Smooth muscle cell (in vitro differentiated cells): Measurements from ENCODE around the gene LRRK1. TPM values are rescaled to one million over a fixed set of nuclear protein-coding genes. Genes with fewer than 3 reads are reported as not detected.

Experiments
- DNase-seq: peaks from one replicate; lab custom pipeline; 2025; ENCODE audit not compliant: unreplicated experiment; lab: John Stamatoyannopoulos, UW
- H2AFZ ChIP-seq: fragments of 200-600 bp; sonication (generic); 2 replicates; pipeline ENCODE4 v1.6.0; 2016; ENCODE audit warnings: antibody characterized with exemption, low read depth, mild to moderate bottlenecking
- H3F3A ChIP-seq: fragments of 200-600 bp; sonication (generic); 2 replicates; pipeline ENCODE4 v1.6.0; 2017; ENCODE audit warnings: antibody characterized with exemption, low read depth
- H3K27ac ChIP-seq: fragments of 200-600 bp; sonication (generic); 2 replicates; pipeline ENCODE4 v1.5.1; 2016; ENCODE audit warnings: low read depth, mild to moderate bottlenecking
- H3K27me3 ChIP-seq: fragments of 200-600 bp; sonication (generic); 2 replicates; pipeline ENCODE4 v1.6.1; 2016; ENCODE audit warnings: low read depth, mild to moderate bottlenecking
- H3K36me3 ChIP-seq: fragments of 200-600 bp; sonication (generic); 2 replicates; pipeline ENCODE4 v1.5.1; 2016; ENCODE audit warnings: low read depth
- H3K4me1 ChIP-seq: fragments of 200-600 bp; sonication (generic); 2 replicates; pipeline ENCODE4 v1.5.1; 2016; ENCODE audit warnings: low read depth
- H3K4me2 ChIP-seq: fragments of 200-600 bp; sonication (generic); 2 replicates; pipeline ENCODE4 v1.6.0; 2016; ENCODE audit warnings: mild to moderate bottlenecking
- H3K4me3 ChIP-seq: fragments of 200-600 bp; sonication (generic); 2 replicates; pipeline ENCODE4 v1.5.1; 2016; ENCODE audit warnings: mild to moderate bottlenecking
- H3K79me2 ChIP-seq: fragments of 200-600 bp; sonication (generic); 2 replicates; pipeline ENCODE4 v1.6.0; 2016; ENCODE audit warnings: low read depth, mild to moderate bottlenecking
- H3K9ac ChIP-seq: fragments of 200-600 bp; sonication (generic); 2 replicates; pipeline ENCODE4 v1.6.0; 2016; ENCODE audit warnings: low read depth
- H3K9me3 ChIP-seq: fragments of 200-600 bp; sonication (generic); replicated peaks from 2 replicates; pipeline ENCODE4 v1.5.1; 2016; ENCODE audit warnings: low read depth
- H4K20me1 ChIP-seq: fragments of 200-600 bp; sonication (generic); 2 replicates; pipeline ENCODE4 v1.6.0; 2016; ENCODE audit warnings: low read depth
- WGBS: methylation state at CpG from one replicate; pipeline ENCODE4 v1.1.7; 2016; ENCODE audit warnings: low lambda C conversion rate; 5-methylcytosine and 5-hydroxymethylcytosine counted together
- polyA plus RNA-seq: library from polyadenylated mRNA; unstranded; fragments of >200 nt; fragmentation: Nextera tagmentation; extraction: Ambion mirVana; gene quantifications from 2 replicates; pipeline ENCODE4 v1.2.1, GENCODE V29; 2016
- total RNA-seq: library from RNA; depleted of rRNA; stranded (reverse); fragments of >200 nt; gene quantifications from 2 replicates; pipeline ENCODE4 v1.2.3, GENCODE V29; 2014
- TF ChIP-seq, protein P1 (sequence below): fragments of 200-600 bp; sonication (generic); IDR thresholded peaks from 2 replicates; pipeline ENCODE4 v1.5.1; 2017; ENCODE audit warnings: borderline replicate concordance, mild to moderate bottlenecking, antibody characterized with exemption; ENCODE audit not compliant: insufficient read depth, poor library complexity, severe bottlenecking

LRRK1 gene
- total and polyA plus RNA-seq, 2 experiments from 2014 or later, result 1.1 to 1.6 TPM

DNA sequence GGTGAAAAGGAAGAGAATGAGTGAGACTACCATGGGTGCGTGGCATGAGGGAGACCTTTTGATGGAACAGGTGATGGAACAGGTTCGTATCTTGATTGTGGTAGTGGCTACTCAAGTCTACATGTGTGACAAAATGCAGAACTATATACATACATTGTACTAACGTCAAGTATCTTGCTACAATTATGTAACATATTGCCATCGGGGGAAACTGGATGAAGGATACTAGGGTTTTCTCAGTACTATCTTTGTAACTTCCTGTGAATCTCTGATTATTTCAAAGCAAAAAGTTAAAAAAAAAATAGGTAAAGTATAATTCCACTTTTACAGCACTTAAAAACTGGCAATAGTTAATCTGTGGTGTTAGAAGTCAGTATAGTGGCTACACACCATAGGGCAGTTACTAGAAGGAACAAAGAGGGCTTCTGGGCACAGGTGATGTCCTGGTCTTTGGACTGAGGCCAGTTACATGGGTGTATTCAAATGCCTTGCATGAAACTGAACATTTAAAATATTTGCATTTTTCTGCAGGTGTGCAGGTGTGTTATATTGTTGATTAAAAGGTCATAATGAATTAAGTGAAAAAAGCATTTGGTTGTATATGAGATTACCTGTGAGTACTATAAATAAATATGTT is 61.4 kb downstream of the LRRK1 start:
- WGBS, result 79% methylated on average over 4 of the region's 4 CpGs
- Histone ChIP-seq H3K36me3 (no peaks in the 10 kb centered on the region), H3K9ac (no peak overlapping the region), H3K4me1 (no peaks in the 10 kb centered on the region), H3F3A (no peaks in the 10 kb centered on the region), H3K79me2 (no peaks in the 10 kb centered on the region), H3K27ac (no peak overlapping the region), H3K27me3 (peaks cover 36% of the 10 kb centered on the region), H4K20me1 (no peaks in the 10 kb centered on the region), H3K9me3 (no peaks in the 10 kb centered on the region), H2AFZ (no peak overlapping the region), H3K4me2 (no peak overlapping the region), H3K4me3 (no peak overlapping the region)
- no peak for DNase-seq
- TF ChIP-seq, protein P1, sequence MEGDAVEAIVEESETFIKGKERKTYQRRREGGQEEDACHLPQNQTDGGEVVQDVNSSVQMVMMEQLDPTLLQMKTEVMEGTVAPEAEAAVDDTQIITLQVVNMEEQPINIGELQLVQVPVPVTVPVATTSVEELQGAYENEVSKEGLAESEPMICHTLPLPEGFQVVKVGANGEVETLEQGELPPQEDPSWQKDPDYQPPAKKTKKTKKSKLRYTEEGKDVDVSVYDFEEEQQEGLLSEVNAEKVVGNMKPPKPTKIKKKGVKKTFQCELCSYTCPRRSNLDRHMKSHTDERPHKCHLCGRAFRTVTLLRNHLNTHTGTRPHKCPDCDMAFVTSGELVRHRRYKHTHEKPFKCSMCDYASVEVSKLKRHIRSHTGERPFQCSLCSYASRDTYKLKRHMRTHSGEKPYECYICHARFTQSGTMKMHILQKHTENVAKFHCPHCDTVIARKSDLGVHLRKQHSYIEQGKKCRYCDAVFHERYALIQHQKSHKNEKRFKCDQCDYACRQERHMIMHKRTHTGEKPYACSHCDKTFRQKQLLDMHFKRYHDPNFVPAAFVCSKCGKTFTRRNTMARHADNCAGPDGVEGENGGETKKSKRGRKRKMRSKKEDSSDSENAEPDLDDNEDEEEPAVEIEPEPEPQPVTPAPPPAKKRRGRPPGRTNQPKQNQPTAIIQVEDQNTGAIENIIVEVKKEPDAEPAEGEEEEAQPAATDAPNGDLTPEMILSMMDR, result no peak

DNA sequence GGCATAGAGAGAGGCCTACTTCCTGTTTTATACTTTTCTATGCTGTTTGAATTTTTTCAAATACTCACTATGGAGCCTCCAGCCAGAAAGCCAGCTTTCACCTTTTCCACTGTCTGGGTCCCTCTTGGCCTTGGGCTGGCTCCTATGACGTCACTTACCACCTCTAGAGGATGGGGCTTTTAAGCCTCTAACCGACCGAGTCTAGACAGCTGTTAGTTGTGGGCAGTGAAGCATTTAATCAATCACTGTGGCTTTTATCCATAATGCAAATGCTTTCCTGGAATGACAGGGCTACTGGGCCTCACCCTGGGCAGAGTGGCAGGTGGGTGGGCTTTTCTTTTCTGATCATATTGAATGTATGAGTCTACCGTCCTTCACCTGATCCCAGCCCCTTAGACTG is 61.9 kb downstream of the LRRK1 start:
- H2AFZ ChIP-seq, result no peak overlapping the region
- H3F3A ChIP-seq, result no peaks in the 10 kb centered on the region
- H4K20me1 ChIP-seq, result no peaks in the 10 kb centered on the region
- H3K9me3 ChIP-seq, result no peaks in the 10 kb centered on the region
- peaks cover 30% of the 10 kb centered on the region for H3K27me3 ChIP-seq
- TF ChIP-seq, protein P1, result no peak
- H3K4me3 ChIP-seq, result no peak overlapping the region
- no peaks in the 10 kb centered on the region for H3K36me3 ChIP-seq
- WGBS, result 87% methylated on average over 4 of the region's 4 CpGs
- H3K4me2 ChIP-seq, result no peak overlapping the region
- DNase-seq, result no peak
- no peak overlapping the region for H3K27ac ChIP-seq
- H3K9ac ChIP-seq, result no peak overlapping the region
- H3K79me2 ChIP-seq, result no peaks in the 10 kb centered on the region
- H3K4me1 ChIP-seq, result no peaks in the 10 kb centered on the region

GRCh38 chr15:100983221-100983620 is 64.1 kb downstream of the LRRK1 start:
- Histone ChIP-seq H3K27me3 (peaks cover 10% of the 10 kb centered on the region), H2AFZ (no peak overlapping the region), H4K20me1 (no peaks in the 10 kb centered on the region), H3K79me2 (no peaks in the 10 kb centered on the region), H3K4me3 (no peak overlapping the region), H3K27ac (no peak overlapping the region), H3K4me2 (no peak overlapping the region), H3K36me3 (no peaks in the 10 kb centered on the region), H3K9me3 (no peaks in the 10 kb centered on the region), H3K4me1 (no peaks in the 10 kb centered on the region), H3F3A (no peaks in the 10 kb centered on the region), H3K9ac (no peak overlapping the region)
- 94% methylated on average over 6 of the region's 7 CpGs for WGBS
- no peak for DNase-seq
- TF ChIP-seq, protein P1, result no peak

DNA sequence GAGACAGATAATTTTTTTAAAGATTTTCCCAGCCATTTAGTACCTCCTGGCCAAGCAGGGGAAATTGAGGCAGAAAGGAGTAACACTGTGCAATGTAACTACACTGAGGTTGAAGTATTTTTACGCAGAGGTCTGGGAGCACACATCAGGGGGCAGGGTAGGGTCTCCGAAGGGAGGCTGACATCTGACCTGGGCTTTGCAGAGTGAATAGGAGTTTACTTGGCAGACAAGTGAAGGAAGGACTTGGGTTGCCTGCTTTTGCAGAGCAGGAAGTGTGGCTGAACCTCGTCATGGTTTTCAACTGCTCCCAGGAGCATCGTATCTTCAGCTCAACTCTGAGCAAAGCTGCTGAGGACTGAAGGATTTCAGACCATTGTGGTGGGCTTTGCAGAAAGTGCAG is 66.2 kb downstream of the LRRK1 start:
- H2AFZ ChIP-seq, result no peak overlapping the region
- DNase-seq, result no peak
- H3K9ac ChIP-seq, result no peak overlapping the region
- H3K4me1 ChIP-seq, result no peaks in the 10 kb centered on the region
- H3K4me2 ChIP-seq, result no peak overlapping the region
- TF ChIP-seq, protein P1, result no peak
- H3K27me3 ChIP-seq, result no peaks in the 10 kb centered on the region
- H4K20me1 ChIP-seq, result no peaks in the 10 kb centered on the region
- H3K36me3 ChIP-seq, result no peaks in the 10 kb centered on the region
- H3K79me2 ChIP-seq, result no peaks in the 10 kb centered on the region
- WGBS, result 92% methylated on average over 4 of the region's 4 CpGs
- H3K4me3 ChIP-seq, result no peak overlapping the region
- no peak overlapping the region for H3K27ac ChIP-seq
- H3K9me3 ChIP-seq, result no peaks in the 10 kb centered on the region
- no peaks in the 10 kb centered on the region for H3F3A ChIP-seq
